ENCODE measurements around the gene FBLIM1.

Gene FBLIM1

DNA sequence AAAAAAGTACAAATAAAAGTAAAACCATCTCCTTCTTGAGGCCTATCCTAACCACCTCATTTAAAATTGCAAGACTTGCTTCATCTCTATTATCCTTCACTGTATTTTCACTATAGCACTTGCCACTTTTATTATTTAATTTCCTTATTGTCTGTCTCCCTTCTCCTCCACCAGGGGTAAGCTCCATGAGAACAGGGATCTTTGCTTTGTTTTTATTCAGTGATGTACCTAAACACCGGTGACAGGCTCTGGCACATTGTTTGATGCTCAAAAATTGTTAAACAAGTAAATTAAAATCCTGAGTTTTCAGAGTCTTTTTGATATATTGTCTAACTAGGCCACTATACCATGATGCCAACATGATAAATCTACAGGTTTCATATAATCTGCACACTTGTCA is 71.7 kb downstream of the FBLIM1 start:
- DNase-seq (ENCODE audit: low spot score), result no peak
- TF ChIP-seq, protein P1, sequence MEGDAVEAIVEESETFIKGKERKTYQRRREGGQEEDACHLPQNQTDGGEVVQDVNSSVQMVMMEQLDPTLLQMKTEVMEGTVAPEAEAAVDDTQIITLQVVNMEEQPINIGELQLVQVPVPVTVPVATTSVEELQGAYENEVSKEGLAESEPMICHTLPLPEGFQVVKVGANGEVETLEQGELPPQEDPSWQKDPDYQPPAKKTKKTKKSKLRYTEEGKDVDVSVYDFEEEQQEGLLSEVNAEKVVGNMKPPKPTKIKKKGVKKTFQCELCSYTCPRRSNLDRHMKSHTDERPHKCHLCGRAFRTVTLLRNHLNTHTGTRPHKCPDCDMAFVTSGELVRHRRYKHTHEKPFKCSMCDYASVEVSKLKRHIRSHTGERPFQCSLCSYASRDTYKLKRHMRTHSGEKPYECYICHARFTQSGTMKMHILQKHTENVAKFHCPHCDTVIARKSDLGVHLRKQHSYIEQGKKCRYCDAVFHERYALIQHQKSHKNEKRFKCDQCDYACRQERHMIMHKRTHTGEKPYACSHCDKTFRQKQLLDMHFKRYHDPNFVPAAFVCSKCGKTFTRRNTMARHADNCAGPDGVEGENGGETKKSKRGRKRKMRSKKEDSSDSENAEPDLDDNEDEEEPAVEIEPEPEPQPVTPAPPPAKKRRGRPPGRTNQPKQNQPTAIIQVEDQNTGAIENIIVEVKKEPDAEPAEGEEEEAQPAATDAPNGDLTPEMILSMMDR (IDR thresholded peaks at IDR 0.05; ENCODE audit: extremely low read depth, missing control alignments), result no peak

DNA sequence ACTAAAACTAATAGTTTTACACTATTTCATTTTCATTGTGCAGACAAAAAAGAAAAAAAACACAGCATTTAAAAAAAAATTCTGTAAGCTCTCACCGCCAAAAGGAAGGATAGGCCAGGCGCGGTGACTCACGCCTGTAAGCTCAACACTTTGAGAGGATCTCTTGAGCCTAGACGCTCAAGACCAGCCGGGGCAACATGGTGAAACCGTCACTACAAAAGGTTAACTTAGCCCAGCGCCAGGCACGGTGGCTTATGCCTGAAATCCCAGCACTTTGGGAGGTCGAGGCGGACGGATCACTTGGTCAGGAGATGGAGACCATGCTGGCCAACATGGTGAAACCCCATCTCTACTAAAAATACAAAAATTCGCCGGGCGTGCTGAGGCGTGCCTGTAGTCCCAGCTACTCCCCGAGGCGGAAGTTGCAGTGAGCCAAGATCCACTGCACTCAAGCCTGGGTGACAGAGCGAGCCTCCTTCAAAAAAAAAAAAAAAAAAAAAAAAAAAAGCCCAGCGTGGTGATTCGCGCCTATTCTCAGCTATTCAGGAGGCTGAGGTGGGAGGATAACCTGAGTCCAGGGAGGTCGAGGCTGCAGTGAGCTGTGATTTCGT is 74.6 kb downstream of the FBLIM1 start:
- TF ChIP-seq, protein P1 (IDR thresholded peaks at IDR 0.05; ENCODE audit: extremely low read depth, missing control alignments), result no peak
- DNase-seq (ENCODE audit: low spot score), result no peak

DNA sequence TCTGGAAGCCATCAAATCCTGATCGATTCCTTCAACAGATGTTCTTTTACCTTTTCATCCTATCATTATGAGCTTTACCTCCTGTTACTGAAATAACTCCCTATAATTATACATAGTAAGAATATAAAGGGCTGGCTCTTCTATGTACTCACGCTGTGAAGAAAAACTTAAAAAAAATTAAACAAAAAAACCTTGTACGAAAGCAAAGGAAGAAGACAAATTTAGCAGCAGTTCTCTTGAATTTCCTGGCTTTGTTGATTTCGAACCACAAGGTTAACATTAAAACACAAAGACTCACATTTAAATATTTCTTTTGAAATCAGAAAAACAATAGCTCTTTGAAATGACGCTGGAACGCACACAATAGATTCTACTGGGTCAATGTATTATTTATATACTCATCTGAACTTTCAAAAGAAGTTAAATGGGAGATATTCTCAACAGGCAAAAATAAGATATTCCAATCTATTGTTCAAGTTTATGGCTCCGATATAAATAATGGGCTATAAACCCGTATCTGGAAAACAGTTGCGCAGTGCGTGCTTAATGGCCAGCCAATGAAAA is 75.3 kb downstream of the FBLIM1 start:
- no peak for DNase-seq (ENCODE audit: low spot score)
- TF ChIP-seq, protein P1 (IDR thresholded peaks at IDR 0.05; ENCODE audit: extremely low read depth, missing control alignments), result no peak

DNA sequence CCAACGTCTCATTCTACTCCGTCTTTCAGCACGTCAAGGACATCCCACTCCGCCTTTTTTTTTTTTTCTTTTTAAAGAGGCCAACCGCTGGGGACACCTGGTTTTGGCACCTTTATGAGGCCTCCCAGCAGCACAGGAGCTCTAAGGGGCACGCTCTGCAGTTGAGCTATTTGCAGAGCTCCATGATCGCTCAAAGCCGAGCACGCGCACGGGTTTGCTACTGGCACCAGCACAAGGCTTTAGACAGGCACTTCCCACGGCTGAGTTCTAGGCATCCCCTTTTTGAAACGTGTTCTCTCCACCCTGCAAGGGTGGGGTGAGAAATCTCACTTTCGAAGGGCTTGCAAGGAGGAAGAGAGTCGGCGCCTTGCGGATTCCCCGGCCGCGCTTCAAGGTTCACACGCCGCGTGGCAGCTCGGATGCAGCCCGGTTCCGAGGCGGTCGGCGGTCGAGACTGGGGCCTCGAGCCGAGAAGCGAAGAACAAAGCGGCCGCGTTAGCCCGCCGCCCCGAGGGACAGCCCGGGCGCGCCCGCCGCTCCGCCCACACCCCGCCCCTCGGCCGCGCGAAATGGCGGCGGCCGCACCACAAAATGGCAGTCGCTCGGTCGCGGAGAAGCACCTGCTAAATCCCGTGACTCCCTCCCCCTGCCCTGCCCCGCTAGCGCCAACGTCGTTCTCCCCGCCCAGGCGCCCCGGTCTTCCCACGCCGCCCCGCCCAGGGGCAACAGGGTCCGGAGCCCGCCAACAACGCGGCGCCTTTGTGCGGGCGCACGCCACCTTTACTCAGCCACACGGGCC is 76.0 kb downstream of the FBLIM1 start:
- TF ChIP-seq, protein P1 (IDR thresholded peaks at IDR 0.05; ENCODE audit: extremely low read depth, missing control alignments), result no peak
- DNase-seq (ENCODE audit: low spot score), result peak; percentile 86

DNA sequence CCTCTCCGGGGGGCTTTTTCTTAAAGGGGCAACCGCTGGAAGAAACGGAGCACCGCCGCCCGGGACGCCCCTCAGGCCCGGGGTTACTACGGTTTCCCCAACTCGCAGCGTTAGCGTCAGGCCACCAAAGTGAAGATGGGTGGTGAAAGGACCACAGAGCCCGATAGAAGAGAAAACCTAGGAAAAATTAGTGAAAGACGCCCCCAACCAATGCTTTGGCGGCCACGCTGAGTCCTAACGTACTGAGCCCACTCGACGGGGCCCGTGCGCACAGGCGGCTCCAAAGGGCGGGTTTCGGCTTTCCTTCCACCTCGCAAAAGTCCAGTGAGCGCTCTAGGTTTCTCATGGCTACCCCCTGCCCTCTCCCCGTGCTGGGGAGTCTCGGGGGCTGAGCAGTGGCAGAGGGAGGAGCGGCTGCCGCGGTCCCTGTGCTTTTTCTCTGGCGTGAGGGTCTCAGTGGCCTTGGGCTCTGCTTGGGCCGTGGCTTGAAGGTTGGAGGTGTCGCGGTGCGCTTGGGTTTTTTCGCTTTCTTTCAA is 76.7 kb downstream of the FBLIM1 start:
- TF ChIP-seq, protein P1 (IDR thresholded peaks at IDR 0.05; ENCODE audit: extremely low read depth, missing control alignments), result no peak
- peak; percentile 48 for DNase-seq (ENCODE audit: low spot score)

DNA sequence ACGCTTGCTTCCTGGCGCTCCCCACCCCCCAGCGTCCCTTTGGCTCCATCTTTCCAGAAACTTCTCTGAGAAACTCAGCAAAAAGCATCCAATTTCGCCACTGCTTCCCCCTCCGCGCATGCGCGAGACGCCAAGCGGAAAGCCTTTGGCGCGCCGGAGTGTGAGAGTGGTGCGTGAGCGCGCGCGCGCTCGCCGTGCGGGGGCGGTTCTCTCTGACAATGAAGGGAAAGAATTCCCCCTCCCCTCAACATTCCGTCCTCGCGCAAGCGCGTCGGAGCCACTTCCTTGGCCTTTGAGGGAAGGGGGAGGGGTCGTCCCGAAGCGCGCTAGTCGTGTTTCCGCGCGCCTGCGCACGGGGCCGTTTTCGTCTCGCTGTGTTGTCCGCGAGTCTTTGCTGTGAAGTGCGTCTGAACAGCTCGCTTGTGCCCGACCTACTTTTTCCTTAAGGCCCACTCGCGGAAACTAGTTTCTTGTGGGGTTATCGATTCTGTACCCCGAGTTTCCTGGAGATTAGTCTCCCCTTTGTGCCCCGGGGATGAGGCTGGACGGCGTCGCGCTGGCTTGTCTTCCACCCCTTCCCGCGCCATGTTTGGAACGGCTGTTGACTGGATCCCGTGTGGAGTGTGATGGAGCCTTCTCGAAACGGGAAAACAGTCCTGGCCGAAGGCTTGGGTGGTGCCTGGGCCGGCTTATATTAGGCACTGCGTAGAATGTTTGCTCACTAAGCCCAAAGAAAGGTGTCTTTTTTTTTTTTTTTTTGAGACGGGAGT is 77.3 kb downstream of the FBLIM1 start:
- TF ChIP-seq, protein P1 (IDR thresholded peaks at IDR 0.05; ENCODE audit: extremely low read depth, missing control alignments), result no peak
- peak; percentile 93 for DNase-seq (ENCODE audit: low spot score)

Data from GM20000 (cell line).